PC-3 (cell line): ENCODE measurements around the gene C11orf24.

Experiments used
- EZH2 ChIP-seq: fragments of 300-600 bp; sonication (generic); IDR thresholded peaks from one replicate; pipeline ENCODE4 v1.6.1; 2017; ENCODE audit warnings: antibody characterized with exemption, mild to moderate bottlenecking, low read length; ENCODE audit not compliant: unreplicated experiment
- EZH2phosphoT487 ChIP-seq: fragments of 300-600 bp; sonication (generic); IDR thresholded peaks from 2 replicates; pipeline ENCODE4 v1.6.1; 2018; ENCODE audit warnings: mild to moderate bottlenecking, antibody characterized with exemption, low read length, borderline replicate concordance
- TF ChIP-seq, protein P1 (sequence below): fragments of 300-600 bp; sonication (generic); conservative IDR thresholded peaks from 2 replicates; pipeline ENCODE4 v1.5.1; 2017; ENCODE audit warnings: antibody characterized with exemption, low read depth, mild to moderate bottlenecking, low read length

DNA sequence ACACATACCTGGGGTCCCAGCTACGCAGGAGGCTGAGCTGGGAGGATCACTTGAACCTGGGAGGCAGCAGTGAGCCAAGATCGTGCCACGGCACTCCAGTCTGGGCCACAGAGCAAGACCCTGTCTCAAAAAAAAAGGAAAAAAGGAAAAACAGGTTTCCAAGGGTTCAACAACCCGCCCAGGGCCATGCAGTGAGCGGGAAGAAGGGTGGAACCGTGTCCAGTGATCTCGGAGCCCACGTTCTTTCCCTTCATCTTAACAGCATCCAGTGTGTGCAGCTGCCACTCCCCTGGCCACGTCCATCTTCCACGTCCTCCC lies 25.7 kb upstream of the C11orf24 start:
- TF ChIP-seq, protein P1, sequence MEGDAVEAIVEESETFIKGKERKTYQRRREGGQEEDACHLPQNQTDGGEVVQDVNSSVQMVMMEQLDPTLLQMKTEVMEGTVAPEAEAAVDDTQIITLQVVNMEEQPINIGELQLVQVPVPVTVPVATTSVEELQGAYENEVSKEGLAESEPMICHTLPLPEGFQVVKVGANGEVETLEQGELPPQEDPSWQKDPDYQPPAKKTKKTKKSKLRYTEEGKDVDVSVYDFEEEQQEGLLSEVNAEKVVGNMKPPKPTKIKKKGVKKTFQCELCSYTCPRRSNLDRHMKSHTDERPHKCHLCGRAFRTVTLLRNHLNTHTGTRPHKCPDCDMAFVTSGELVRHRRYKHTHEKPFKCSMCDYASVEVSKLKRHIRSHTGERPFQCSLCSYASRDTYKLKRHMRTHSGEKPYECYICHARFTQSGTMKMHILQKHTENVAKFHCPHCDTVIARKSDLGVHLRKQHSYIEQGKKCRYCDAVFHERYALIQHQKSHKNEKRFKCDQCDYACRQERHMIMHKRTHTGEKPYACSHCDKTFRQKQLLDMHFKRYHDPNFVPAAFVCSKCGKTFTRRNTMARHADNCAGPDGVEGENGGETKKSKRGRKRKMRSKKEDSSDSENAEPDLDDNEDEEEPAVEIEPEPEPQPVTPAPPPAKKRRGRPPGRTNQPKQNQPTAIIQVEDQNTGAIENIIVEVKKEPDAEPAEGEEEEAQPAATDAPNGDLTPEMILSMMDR: no peak
- TF ChIP-seq EZH2 (no peak), EZH2phosphoT487 (no peak)
